Calu3 (cell line): ENCODE data around the gene PODXL2. TPM values are rescaled to one million over a fixed set of nuclear protein-coding genes. Genes with fewer than 3 reads are reported as not detected.

ENCODE experiments used
- BruUV-seq: library from RNA; stranded (reverse); fragments of 400-500 nt; replicated peaks from 2 replicates; lab custom pipeline; 2021; lab: Mats Ljungman, UMichigan
- CTCF ChIA-PET: fragments of 300-600 bp; sonication (Branson Sonifier 250); formaldehyde crosslinking; loops from one replicate; lab custom pipeline; 2022; ENCODE audit warnings: antibody characterized with exemption; lab: Charles Lee
- DNase-seq: peaks from one replicate; pipeline ENCODE4 v3.0.0; 2022
- H3K27ac Mint-ChIP-seq: one replicate; pipeline ENCODE4 v1.8.0; 2022; ENCODE audit warnings: mixed read lengths; ENCODE audit not compliant: unreplicated experiment
- H3K27me3 Mint-ChIP-seq: one replicate; pipeline ENCODE4 v1.8.0; 2022; ENCODE audit warnings: mixed read lengths; ENCODE audit not compliant: unreplicated experiment
- H3K36me3 Mint-ChIP-seq: one replicate; pipeline ENCODE4 v1.8.0; 2022; ENCODE audit warnings: mild to moderate bottlenecking, moderate library complexity, mixed read lengths; ENCODE audit not compliant: insufficient read depth, unreplicated experiment
- H3K4me1 Mint-ChIP-seq: one replicate; pipeline ENCODE4 v1.8.0; 2022; ENCODE audit warnings: mild to moderate bottlenecking, low read depth, mixed read lengths; ENCODE audit not compliant: unreplicated experiment
- H3K4me3 Mint-ChIP-seq: one replicate; pipeline ENCODE4 v1.8.0; 2022; ENCODE audit warnings: mild to moderate bottlenecking, low read depth, moderate library complexity, mixed read lengths; ENCODE audit not compliant: unreplicated experiment
- H3K9me3 Mint-ChIP-seq: one replicate; pipeline ENCODE4 v1.8.0; 2022; ENCODE audit warnings: low read depth, mixed read lengths; ENCODE audit not compliant: unreplicated experiment
- CTCF ChIP-seq: fragments of 200-600 bp; IDR thresholded peaks from one replicate; pipeline ENCODE4 v1.8.0; 2022; ENCODE audit warnings: antibody characterized with exemption; ENCODE audit not compliant: unreplicated experiment
- intact Hi-C: fragments of 100-400 bp; cut with micrococcal nuclease; formaldehyde crosslinking; loops from one replicate; pipeline ENCODE4 v1.10.0; 2022; ENCODE audit not compliant: unreplicated experiment
- total RNA-seq: library from RNA; stranded (reverse); gene quantifications from 2 replicates; pipeline ENCODE4 v1.2.3, GENCODE V29; 2022

PODXL2 gene
- total RNA-seq, 1 experiment from 2014 or later, result 36.1 TPM

- intact Hi-C loops, result no loop called here
- Mint-ChIP-seq H3K27me3 (no peaks in the 10 kb centered on the region), H3K27ac (no peak overlapping the region), H3K4me3 (no peak overlapping the region), H3K36me3 (peaks cover 38% of the 10 kb centered on the region), H3K9me3 (no peaks in the 10 kb centered on the region), H3K4me1 (peaks cover 34% of the 10 kb centered on the region)
- TF ChIP-seq CTCF, result no peak
- DNase-seq, result no peak
- BruUV-seq, result no TSS peak
- CTCF ChIA-PET, result interaction anchor here (2.8 kb wide), 1 partner anchor 11 kb away, joined by 15 read pairs; no protein-coding TSS in a partner anchor
Measured at GRCh38 chr3:127585813-127586413, 43.1 kb upstream of the PODXL2 start.

- no peak for TF ChIP-seq CTCF
- intact Hi-C loops, result no loop called here
- peaks cover 45% of the 10 kb centered on the region for H3K36me3 Mint-ChIP-seq
- H3K27ac Mint-ChIP-seq, result no peak overlapping the region
- H3K9me3 Mint-ChIP-seq, result no peaks in the 10 kb centered on the region
- peaks cover 45% of the 10 kb centered on the region for H3K4me1 Mint-ChIP-seq
- H3K4me3 Mint-ChIP-seq, result no peak overlapping the region
- BruUV-seq, result no TSS peak
- CTCF ChIA-PET, result interaction anchor here (2.4 kb wide), 1 partner anchor 10 kb away, joined by 11 read pairs; the partner anchor contains the start of gene MCM2
- no peak for DNase-seq
- H3K27me3 Mint-ChIP-seq, result no peaks in the 10 kb centered on the region
Measured at GRCh38 chr3:127587876-127588275, 41.1 kb upstream of the PODXL2 start.

- peak overlapping the region; percentile 83 for H3K27ac Mint-ChIP-seq
- intact Hi-C loops, result no loop called here
- CTCF ChIA-PET, result interaction anchor here (0.6 to 2.4 kb wide), 4 partner anchors 9 to 372 kb away, joined by 3 to 11 read pairs (median 6); partner anchors contain the start of gene MCM2
Measured at GRCh38 chr3:127588806-127589577, 40.0 kb upstream of the PODXL2 start.

More at GRCh38 chr3:127588806-127589577, 40.0 kb upstream of the PODXL2 start:
- no peaks in the 10 kb centered on the region for H3K9me3 Mint-ChIP-seq
- DNase-seq, result peak; percentile 62
- H3K4me3 Mint-ChIP-seq, result peak overlapping the region; percentile 72
- BruUV-seq, result no TSS peak
- no peaks in the 10 kb centered on the region for H3K27me3 Mint-ChIP-seq
- peaks cover 45% of the 10 kb centered on the region for H3K4me1 Mint-ChIP-seq
- no peak for TF ChIP-seq CTCF
- H3K36me3 Mint-ChIP-seq, result peaks cover 45% of the 10 kb centered on the region
